HG03108 (cell line): Measurements from ENCODE around the gene PRKCSH.
"Not testable (repeated sequence)": the region's sequence is repeated elsewhere in the genome, so short reads cannot be mapped to it uniquely, and the experiment has no call there.

Source experiments
- ATAC-seq: cut with Tn5 transposase; IDR thresholded peaks from one replicate; pipeline ENCODE4 v1.9.1; 2021; ENCODE audit warnings: moderate library complexity; ENCODE audit not compliant: unreplicated experiment

Gene PRKCSH

DNA sequence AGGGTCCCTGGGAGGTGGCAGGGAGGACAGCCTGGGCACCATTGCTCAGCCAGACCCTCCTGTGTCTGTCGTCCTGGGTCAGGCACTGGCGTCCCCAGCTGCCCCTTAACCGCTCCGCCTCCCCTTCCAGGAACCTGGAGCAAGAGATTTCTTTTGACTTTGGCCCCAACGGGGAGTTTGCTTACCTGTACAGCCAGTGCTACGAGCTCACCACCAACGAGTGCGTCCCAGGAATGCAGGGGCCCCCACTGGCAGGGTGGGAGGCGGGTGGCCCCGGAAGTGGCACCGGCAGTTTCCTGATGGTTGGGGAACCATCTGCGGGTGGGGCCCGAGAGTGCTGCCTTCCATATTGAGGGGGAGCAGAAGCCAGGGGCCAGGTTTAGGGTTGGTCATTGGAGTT is 13.0 kb downstream of the PRKCSH start:
- ATAC-seq: no peak

- ATAC-seq: no peak
Observed at GRCh38 chr19:11448923-11449554, 13.6 kb downstream of the PRKCSH start.

GRCh38 chr19:11450570-11451326 is 15.3 kb downstream of the PRKCSH start:
- ATAC-seq: no peak

DNA sequence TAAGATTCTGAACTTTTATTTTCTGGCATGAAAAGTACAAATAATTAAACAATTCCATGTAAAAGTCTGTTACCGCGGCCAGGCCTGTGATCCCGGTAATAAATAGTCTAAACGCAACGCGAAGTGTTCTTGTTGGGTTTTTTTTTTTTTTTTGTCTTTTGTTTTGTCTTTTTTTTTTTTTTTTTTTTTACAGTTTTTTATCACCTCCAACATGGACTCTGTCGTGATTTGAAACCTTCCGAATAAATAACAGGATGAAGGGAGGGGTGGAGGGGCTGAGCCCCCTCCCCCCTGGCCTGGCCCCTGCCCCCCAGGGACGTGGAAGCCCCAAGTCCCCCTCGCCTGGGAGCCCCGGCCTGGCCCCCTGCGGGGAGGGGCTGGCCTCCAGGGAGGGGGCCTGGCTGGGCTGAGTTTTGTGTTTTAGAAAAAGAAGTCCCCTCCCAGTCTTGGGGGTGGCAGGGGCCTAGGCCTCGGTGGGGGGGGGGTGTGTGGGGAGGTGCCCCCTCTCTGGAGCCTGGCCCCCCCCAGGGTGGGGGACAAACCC is 16.0 kb downstream of the PRKCSH start:
- ATAC-seq: no peak

DNA sequence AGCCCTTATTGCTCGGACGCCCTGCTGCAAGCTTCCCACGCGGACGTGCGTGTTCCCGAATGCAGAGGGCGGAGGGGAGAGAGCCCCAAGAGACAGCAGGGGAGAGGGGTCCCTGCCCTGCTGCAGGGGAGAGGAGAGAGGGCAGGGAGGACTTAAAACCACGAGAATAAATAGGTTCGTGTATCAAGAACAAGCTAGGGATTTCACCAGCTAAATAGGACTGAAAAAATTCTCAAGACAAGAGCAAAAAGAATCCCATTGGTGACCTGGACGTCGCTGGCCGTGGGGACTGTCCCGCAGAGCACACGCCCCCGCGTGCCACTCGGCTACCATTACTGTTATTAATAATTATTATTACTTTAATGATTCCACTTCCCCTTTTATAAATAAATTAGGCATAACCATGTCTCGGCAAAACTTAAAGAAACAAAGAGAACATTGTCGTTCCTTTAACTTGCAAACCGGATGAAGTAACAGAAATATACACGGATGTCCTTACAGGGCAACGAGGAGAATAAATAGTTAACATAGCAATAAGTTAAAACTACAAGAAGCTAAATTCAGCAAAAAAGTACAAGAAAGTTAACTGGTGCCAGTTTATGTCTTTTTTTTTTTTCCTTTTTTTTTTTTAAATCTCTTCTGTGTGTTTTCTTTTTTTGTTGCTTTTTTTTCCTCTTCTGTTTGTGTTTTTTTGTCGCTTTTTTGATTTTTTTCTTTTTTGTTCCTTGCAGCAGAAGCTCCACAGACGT is 16.6 kb downstream of the PRKCSH start:
- no peak for ATAC-seq

- ATAC-seq: no peak
Observed at GRCh38 chr19:11452620-11453310, 17.3 kb downstream of the PRKCSH start.

DNA sequence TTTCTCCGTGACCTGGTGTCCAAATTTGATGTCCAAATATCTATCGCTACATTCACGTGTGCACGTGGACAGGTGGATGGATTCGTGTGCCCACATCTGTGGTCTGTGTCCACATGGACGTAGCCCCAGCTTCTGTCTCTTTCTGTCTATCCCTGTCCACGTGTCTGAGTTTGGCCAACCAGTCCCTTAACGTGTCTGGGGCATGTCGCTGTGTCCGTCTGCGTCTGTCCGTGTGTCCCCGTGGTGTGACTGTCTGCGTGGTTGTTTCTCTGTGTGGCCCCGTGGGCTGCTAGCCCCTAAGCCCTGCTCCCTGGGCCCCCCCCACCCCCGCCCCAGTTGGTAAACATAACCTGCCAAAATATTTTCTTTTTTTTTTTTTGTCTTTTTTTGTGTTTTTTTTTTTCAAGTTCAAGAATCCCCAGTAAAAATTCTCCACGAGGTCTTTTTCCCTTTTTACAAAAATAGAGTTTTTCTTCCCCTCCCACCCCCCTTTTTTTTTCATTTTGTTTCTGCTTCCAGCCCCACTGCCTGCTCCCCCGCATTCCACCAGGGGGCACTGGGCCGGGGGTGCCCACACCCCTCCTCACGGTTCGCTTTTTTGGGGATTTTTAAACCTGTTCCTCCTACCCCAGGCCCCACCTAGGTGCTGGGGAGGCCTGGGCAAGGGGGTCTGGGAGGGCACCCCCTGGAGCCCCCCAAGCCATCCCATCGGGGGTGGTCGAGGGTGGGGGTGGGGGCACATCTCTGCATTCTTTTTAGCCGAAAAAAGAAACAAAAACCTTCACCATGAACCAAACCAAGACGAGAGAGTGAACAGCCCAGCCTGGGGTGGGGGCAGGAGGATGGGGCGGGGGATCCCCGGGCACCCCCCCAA is 18.3 kb downstream of the PRKCSH start:
- no peak for ATAC-seq

DNA sequence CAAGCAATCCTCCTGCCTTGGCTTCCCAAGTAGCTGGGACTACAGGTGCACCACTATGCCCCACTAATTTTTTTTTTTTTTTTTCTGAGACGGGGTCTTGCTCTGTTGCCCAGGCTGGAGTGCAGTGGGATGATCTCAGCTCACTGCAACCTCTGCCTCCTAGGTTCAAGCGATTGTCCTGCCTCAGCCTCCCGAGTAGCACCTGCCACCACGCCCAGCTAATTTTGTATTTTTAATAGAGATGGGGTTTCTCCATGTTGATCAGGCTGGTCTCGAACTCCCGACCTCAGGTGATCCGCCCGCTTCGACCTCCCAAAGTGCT is 19.8 kb downstream of the PRKCSH start:
- not testable (repeated sequence) for ATAC-seq

DNA sequence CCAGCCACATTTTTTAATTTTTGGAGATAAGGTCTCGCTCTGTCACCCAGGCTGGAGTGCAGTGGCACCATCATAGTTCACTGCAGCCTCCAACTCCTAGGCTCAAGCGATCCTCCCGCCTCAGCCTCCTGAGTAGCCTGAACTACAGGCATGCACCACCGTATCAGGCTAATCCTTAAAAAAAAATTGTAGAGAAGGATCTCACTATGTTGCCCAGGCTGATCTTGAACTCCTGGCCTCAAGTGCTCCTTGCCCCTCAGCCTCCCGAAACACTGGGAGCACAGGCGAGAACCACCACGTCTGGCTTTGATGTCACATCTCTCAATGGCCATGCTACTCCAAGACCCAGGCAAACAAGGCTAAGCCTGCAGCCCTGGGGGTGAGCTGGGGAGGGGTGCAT is 21.2 kb downstream of the PRKCSH start:
- no peak for ATAC-seq

DNA sequence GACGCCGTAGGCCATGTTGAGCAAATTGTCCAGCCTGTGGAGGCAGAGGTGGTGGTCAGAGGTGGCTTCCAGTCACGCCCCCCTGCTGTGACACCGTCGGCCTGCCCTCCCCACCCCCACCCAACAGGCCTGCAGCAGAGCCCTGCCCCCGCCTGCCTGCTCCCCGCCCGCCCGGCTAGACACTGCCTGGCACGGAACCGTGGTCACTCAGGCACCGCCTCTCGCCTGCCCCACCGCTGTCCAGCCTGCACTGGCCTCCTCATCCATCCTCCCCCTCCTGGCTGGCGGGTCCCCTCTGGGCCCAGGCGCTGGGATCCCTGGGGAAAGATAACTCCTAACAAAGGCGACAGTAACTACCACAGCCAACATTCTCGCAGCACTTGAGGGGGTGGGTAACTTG is 21.7 kb downstream of the PRKCSH start:
- no peak for ATAC-seq

- no peak for ATAC-seq
Observed at GRCh38 chr19:11457831-11458230, 22.4 kb downstream of the PRKCSH start.

DNA sequence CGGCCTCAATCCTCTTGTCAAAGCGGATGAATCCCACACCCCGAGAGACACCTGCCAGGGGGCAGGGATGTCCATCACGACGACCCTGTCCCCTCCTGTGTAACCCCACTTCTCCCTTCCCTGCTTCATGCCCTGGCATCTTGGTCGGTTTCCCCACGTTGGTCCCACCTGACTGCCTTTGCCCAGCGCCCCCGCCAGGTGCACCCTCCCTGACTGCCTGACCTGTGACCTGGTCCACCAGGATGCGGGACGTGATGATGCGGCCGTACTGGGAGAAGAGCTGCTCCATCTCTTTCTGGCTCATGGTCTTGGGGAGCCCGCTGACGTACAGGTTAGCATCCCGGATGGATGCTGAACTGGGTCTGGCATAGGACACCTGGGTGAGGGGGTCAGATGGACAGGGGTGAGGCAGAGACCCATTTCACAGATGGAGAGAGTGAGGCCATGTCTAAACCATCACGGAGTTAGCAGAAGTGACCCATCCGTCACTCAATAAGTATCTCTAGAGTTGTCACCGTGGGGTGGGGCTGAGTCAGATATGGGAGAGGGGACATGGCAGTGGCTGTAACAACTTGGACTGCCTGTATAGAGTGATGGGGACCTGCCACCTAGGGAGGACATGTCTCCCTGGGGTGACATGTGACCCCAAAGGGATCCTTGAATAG is 22.9 kb downstream of the PRKCSH start:
- ATAC-seq: no peak

GRCh38 chr19:11458912-11459311 is 23.5 kb downstream of the PRKCSH start:
- not testable (repeated sequence) for ATAC-seq

- ATAC-seq: no peak
Observed at GRCh38 chr19:11460207-11460606, 24.8 kb downstream of the PRKCSH start.

GRCh38 chr19:11461453-11461852 is 26.0 kb downstream of the PRKCSH start:
- ATAC-seq: no peak

- no peak for ATAC-seq
Observed at GRCh38 chr19:11463391-11463790, 28.0 kb downstream of the PRKCSH start.

DNA sequence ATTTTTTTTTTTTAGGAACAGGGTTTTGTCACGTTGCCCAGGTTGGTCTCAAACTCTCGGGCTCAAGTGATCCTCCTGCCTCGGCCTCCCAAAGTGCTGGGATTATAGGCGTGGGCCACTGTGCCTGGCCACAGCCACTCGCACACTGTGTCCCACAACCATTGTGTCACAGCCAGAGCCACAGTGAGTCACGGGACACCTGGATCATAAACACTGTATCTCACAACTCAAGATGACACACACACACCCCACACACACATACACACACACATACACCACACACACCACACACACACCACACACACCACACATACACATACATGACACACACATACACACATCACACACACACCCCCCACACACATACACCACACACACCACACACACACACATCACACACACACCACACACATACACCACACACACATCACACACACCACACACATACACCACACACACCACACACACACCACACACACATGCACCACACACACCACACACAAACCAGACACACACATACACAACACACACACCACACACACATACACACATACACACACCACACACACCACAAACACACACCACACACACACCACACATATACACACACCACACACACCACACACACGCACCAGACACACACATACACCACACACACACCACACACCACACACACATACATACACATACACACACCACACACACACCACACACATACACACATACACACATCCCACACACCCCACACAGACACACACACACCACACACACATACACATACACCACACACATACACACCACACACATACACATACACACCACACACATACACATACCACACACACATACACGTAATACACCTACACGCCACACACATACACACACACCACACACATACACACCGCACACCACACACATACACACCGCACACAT is 29.2 kb downstream of the PRKCSH start:
- no peak for ATAC-seq

- ATAC-seq: no peak
Observed at GRCh38 chr19:11465600-11465999, 30.2 kb downstream of the PRKCSH start.
